Measurements from ENCODE around the gene NOC3L. TPM values are rescaled to one million over a fixed set of nuclear protein-coding genes. Genes with fewer than 3 reads are reported as not detected.

NOC3L gene
- total and polyA plus RNA-seq, 2 donors (not counting 3 experiments of a cell fraction or from before 2014, with no cell fraction given): 4.3 to 20.5 TPM

DNA sequence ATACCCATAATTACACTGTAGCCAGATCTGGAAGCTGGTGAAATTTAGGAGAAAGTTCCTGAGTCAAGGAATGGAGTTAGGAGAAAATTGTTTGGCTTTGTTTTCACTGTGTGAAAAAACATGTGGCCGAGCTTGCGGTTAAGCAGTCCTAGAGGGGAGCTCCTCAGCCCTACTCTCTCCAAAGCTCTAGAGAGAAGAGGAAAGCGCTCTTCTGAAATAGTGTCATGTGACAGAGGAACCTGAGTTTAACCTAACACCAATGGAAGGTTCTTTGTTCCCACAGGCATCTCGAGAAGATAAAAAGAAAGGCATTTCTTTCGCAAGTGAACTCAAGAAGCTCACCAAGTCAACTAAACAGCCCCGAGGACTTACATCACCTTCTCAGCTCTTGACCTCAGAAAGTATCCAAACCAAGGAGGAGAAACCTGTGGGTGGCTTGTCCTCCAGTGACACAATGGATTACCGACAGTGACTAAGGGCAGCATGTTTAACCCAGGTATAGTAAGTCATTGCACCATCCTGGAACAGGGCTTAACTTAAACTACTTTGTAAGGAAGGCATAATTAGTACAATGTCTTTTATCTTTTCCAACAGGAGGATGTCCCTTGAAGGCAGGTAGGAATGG, 38.0 kb downstream of the NOC3L start:
- FAIRE-seq (no peak), DNase-seq (ENCODE audit: low read depth, low spot score) (no peak)
- no peak overlapping the region for H3K4me3 ChIP-seq (replicated peaks in 1 of 3; ENCODE audit: insufficient read depth in 1 of 3, low read depth in 1 of 3, low read length in 3 of 3)
- no peak overlapping the region for H3K9ac ChIP-seq (replicated peaks; ENCODE audit: extremely low read depth, insufficient read depth, low read length)
- no peaks in the 10 kb centered on the region for H3K9me1 ChIP-seq (replicated peaks; ENCODE audit: control insufficient read depth, extremely low read depth, insufficient read depth, low read length)
- POLR2A ChIA-PET: no interaction called here
- TF ChIP-seq JUN (IDR thresholded peaks at IDR 0.05; ENCODE audit: borderline replicate concordance, insufficient read depth, insufficient read length, low read depth) (no peak), MYC (IDR thresholded peaks at IDR 0.05; ENCODE audit: low read depth, low read length) (no peak), POLR2AphosphoS5 (IDR thresholded peaks at IDR 0.05; ENCODE audit: insufficient read depth, low read depth, low read length) (no peak), EZH2 (IDR thresholded peaks at IDR 0.05; ENCODE audit: borderline replicate concordance, low read depth, low read length, severe bottlenecking) (no peak)
- TF ChIP-seq, protein P1, sequence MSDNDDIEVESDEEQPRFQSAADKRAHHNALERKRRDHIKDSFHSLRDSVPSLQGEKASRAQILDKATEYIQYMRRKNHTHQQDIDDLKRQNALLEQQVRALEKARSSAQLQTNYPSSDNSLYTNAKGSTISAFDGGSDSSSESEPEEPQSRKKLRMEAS (IDR thresholded peaks at IDR 0.05; ENCODE audit: insufficient read depth, insufficient read length): no peak
- no peak overlapping the region for H3K27ac ChIP-seq (ENCODE audit: insufficient read depth, low read depth, low read length)
- no peaks in the 10 kb centered on the region for H3K9me3 ChIP-seq (replicated peaks; ENCODE audit: control insufficient read depth, insufficient read depth, low read length)
- dilution Hi-C loops (cut with MboI; ENCODE audit: extremely low pct_ligation_motif_present, low sequenced_read_pairs) (no loop called here), intact Hi-C loops (cut with micrococcal nuclease) (no loop called here)
- no peak overlapping the region for H3K4me2 ChIP-seq (ENCODE audit: insufficient read depth, low read length)
- BruUV-seq (replicated peaks): no TSS peak
- H2AFZ ChIP-seq (ENCODE audit: low read depth, low read length): no peak overlapping the region
- H4K20me1 ChIP-seq (replicated peaks; ENCODE audit: control insufficient read depth, extremely low read depth, insufficient read depth, low read length): no peaks in the 10 kb centered on the region
- H3K27me3 ChIP-seq (ENCODE audit: control insufficient read depth in 2 of 2, insufficient read depth in 2 of 2, low read length in 2 of 2): no peaks in the 10 kb centered on the region
- CTCF ChIA-PET: interaction anchor here (1.4 to 7.0 kb wide), 5 partner anchors 8 to 503 kb away, joined by 3 to 103 read pairs (median 4); no protein-coding TSS in a partner anchor
- no peaks in the 10 kb centered on the region for H3K4me1 ChIP-seq (ENCODE audit: control insufficient read depth, extremely low read depth, insufficient read depth, low read length)
- H3K36me3 ChIP-seq (ENCODE audit: control insufficient read depth in 2 of 2, extremely low read depth in 1 of 2, insufficient read depth in 2 of 2, low read length in 2 of 2): peaks cover 0 to 3% of the 10 kb centered on the region in 2 experiments
- no peaks in the 10 kb centered on the region for H3K79me2 ChIP-seq (ENCODE audit: control insufficient read depth, insufficient read depth, low read length)

DNA sequence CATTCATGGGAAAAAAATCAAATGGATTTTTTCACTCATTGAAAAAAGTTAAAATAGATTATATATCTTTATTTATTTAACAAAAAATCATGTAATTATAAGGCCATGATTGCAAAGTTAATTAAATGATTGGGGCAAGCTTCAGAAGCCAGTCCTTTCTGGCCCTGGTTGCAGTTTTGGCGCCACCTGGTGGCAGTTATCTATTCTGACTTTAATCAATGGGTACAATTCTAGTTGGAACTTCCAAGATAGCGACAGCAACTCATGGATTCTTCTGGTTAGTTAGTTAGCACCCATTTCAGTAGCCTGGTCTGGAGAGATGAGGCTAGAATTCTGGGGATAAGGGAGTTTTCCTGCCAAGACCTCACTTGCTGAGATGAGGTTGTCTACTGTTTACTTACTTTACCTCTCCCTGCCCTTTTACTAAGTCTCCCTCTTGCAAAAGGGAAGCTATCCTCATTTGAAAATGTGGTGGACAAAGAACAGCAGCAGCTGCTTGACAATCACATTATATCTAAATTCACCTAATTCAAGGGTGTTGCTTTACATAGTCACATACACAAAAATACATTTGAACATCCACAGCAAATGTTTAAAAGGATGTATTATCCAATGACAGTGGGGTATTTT, 42.3 kb downstream of the NOC3L start:
- Histone ChIP-seq H3K27ac (ENCODE audit: insufficient read depth, low read depth, low read length) (no peak overlapping the region), H3K79me2 (ENCODE audit: control insufficient read depth, insufficient read depth, low read length) (no peaks in the 10 kb centered on the region), H4K20me1 (replicated peaks; ENCODE audit: control insufficient read depth, extremely low read depth, insufficient read depth, low read length) (no peaks in the 10 kb centered on the region), H3K4me2 (ENCODE audit: insufficient read depth, low read length) (no peak overlapping the region), H3K9ac (replicated peaks; ENCODE audit: extremely low read depth, insufficient read depth, low read length) (no peak overlapping the region), H3K36me3 (ENCODE audit: control insufficient read depth in 2 of 2, extremely low read depth in 1 of 2, insufficient read depth in 2 of 2, low read length in 2 of 2) (peaks cover 0 to 2% of the 10 kb centered on the region in 2 experiments), H3K4me3 (replicated peaks in 1 of 3; ENCODE audit: insufficient read depth in 1 of 3, low read depth in 1 of 3, low read length in 3 of 3) (no peak overlapping the region), H3K9me1 (replicated peaks; ENCODE audit: control insufficient read depth, extremely low read depth, insufficient read depth, low read length) (no peaks in the 10 kb centered on the region), H3K27me3 (ENCODE audit: control insufficient read depth in 2 of 2, insufficient read depth in 2 of 2, low read length in 2 of 2) (no peaks in the 10 kb centered on the region), H2AFZ (ENCODE audit: low read depth, low read length) (no peak overlapping the region), H3K9me3 (replicated peaks; ENCODE audit: control insufficient read depth, insufficient read depth, low read length) (no peaks in the 10 kb centered on the region), H3K4me1 (ENCODE audit: control insufficient read depth, extremely low read depth, insufficient read depth, low read length) (no peaks in the 10 kb centered on the region)
- BruUV-seq (replicated peaks): no TSS peak
- DNase-seq (ENCODE audit: low read depth, low spot score) (peak; percentile 75), FAIRE-seq (peak; percentile 74)
- ChIA-PET CTCF (interaction anchor here (0.6 to 7.0 kb wide), 53 partner anchors 9 to 631 kb away, joined by 3 to 157 read pairs (median 6); partner anchors contain the start of genes FRA10AC1 and TBC1D12), POLR2A (no interaction called here)
- intact Hi-C loops (cut with micrococcal nuclease): loop anchor here (1.0 kb wide), 3 partner anchors 40 to 499 kb away; no protein-coding TSS in a partner anchor
- dilution Hi-C loops (cut with MboI; ENCODE audit: extremely low pct_ligation_motif_present, low sequenced_read_pairs): no loop called here
- TF ChIP-seq POLR2A (IDR thresholded peaks at IDR 0.05; ENCODE audit: low read depth, low read length): no peak
- TF ChIP-seq, protein P2, sequence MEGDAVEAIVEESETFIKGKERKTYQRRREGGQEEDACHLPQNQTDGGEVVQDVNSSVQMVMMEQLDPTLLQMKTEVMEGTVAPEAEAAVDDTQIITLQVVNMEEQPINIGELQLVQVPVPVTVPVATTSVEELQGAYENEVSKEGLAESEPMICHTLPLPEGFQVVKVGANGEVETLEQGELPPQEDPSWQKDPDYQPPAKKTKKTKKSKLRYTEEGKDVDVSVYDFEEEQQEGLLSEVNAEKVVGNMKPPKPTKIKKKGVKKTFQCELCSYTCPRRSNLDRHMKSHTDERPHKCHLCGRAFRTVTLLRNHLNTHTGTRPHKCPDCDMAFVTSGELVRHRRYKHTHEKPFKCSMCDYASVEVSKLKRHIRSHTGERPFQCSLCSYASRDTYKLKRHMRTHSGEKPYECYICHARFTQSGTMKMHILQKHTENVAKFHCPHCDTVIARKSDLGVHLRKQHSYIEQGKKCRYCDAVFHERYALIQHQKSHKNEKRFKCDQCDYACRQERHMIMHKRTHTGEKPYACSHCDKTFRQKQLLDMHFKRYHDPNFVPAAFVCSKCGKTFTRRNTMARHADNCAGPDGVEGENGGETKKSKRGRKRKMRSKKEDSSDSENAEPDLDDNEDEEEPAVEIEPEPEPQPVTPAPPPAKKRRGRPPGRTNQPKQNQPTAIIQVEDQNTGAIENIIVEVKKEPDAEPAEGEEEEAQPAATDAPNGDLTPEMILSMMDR (IDR thresholded peaks at IDR 0.05; ENCODE audit: extremely low read depth in 1 of 2, insufficient read depth in 1 of 2, low read depth in 1 of 2, low read length in 2 of 2): peak; percentile 61 to 76

Data from endothelial cell of umbilical vein (primary cell).